Measurements from ENCODE around the gene MYL12A.

Gene MYL12A

DNA sequence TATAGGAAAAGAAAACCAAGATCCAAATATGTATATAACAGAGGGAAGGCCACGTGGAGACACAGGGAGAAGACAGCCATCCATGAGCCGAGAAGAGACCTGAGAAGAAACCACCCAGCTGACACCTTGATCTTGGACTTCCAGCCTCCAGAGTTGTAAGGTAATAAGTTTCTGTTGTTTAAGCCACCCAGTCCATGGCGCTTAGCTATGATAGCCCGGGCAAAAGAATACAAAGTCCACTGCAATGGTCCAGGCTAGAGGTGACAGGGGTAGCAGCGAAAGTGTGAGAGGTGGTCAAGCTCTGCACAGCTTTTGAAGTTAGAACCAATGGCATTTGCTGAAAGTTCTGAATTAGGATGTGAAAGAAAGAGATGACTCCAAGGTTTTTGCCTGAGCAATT, 30.6 kb upstream of the MYL12A start:
- H3K23ac ChIP-seq (ENCODE audit: low read length) = no peak overlapping the region
- H2BK5ac ChIP-seq (ENCODE audit: low read length) = no peak overlapping the region
- no peak overlapping the region for H4K8ac ChIP-seq (ENCODE audit: low read depth, low read length)
- WGBS (ENCODE audit: extremely low coverage, insufficient coverage, low lambda C conversion rate) = no CpG with 5 or more reads among the region's 5 CpGs
- no peak overlapping the region for H2AK5ac ChIP-seq (ENCODE audit: low read length)
- no peaks in the 10 kb centered on the region for H3K27me3 ChIP-seq (ENCODE audit: insufficient read depth, low read length, poor library complexity)
- no peaks in the 10 kb centered on the region for H3K79me1 ChIP-seq (ENCODE audit: low read length)
- no peaks in the 10 kb centered on the region for H3K4me1 ChIP-seq (ENCODE audit: control insufficient read depth, low read depth, low read length)
- no peak for DNase-seq
- no peak overlapping the region for H2BK120ac ChIP-seq (ENCODE audit: low read depth, low read length)
- no peak overlapping the region for H3K9ac ChIP-seq (ENCODE audit: low read length)
- H3K56ac ChIP-seq (ENCODE audit: low read length) = no peak overlapping the region
- no peak overlapping the region for H3K27ac ChIP-seq (ENCODE audit: low read depth, low read length)
- no peak overlapping the region for H3K4ac ChIP-seq (ENCODE audit: low read depth, low read length)
- no peaks in the 10 kb centered on the region for H3K79me2 ChIP-seq (ENCODE audit: control insufficient read depth, insufficient read depth, low read length)
- no peak overlapping the region for H2BK15ac ChIP-seq (replicated peaks; ENCODE audit: low read depth)
- no peak overlapping the region for H3K4me3 ChIP-seq (ENCODE audit: low read length)
- H4K5ac ChIP-seq (ENCODE audit: low read length) = no peak overlapping the region
- no peaks in the 10 kb centered on the region for H3K36me3 ChIP-seq (ENCODE audit: control insufficient read depth, insufficient read depth, low read length)
- no peak overlapping the region for H3K4me2 ChIP-seq (ENCODE audit: low read length)
- no peak overlapping the region for H3K18ac ChIP-seq (ENCODE audit: low read length)

DNA sequence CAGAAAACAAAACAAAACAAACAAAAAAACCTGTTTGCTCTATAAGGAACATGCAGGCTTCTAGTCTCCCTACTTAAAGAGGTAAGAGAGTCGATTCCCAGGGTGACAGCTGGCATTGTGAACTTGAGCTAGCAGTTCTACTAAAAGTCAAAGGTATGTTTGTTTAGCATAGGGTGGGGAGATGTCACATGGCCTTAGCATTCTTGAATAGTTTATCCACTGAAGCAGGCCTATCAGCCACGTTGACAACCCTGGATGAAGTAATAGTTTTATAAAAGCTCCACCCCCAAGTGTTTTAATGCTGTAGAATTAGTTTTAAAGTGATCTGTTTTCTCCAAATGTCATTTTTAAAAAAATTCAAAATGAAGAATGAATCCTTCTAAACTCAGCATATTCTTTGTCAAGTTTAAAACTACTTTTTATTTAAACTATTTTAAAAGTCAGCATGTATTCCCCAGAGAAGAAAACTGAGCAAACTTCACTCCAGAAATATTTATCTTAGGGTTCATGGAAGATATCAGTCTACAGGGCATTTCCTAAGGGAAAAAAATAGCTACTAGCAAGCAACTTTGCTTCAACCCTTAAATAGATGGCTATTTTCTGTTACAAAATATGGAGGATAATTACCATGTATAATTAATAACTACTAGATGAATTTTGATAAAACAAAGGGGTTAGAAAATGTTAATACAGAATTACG, 29.5 kb upstream of the MYL12A start:
- Histone ChIP-seq H3K4ac (ENCODE audit: low read depth, low read length) (no peak overlapping the region), H3K27ac (ENCODE audit: low read depth, low read length) (no peak overlapping the region), H3K27me3 (ENCODE audit: insufficient read depth, low read length, poor library complexity) (no peaks in the 10 kb centered on the region), H4K5ac (ENCODE audit: low read length) (no peak overlapping the region), H3K4me1 (ENCODE audit: control insufficient read depth, low read depth, low read length) (no peaks in the 10 kb centered on the region), H3K36me3 (ENCODE audit: control insufficient read depth, insufficient read depth, low read length) (no peaks in the 10 kb centered on the region), H3K56ac (ENCODE audit: low read length) (no peak overlapping the region), H3K79me1 (ENCODE audit: low read length) (no peaks in the 10 kb centered on the region), H3K23ac (ENCODE audit: low read length) (no peak overlapping the region), H2BK5ac (ENCODE audit: low read length) (no peak overlapping the region), H3K4me2 (ENCODE audit: low read length) (no peak overlapping the region), H4K8ac (ENCODE audit: low read depth, low read length) (no peak overlapping the region), H3K9ac (ENCODE audit: low read length) (no peak overlapping the region), H2BK120ac (ENCODE audit: low read depth, low read length) (no peak overlapping the region), H2AK5ac (ENCODE audit: low read length) (no peak overlapping the region), H3K79me2 (ENCODE audit: control insufficient read depth, insufficient read depth, low read length) (no peaks in the 10 kb centered on the region), H2BK15ac (replicated peaks; ENCODE audit: low read depth) (no peak overlapping the region), H3K18ac (ENCODE audit: low read length) (no peak overlapping the region), H3K4me3 (ENCODE audit: low read length) (no peak overlapping the region)
- peak; percentile 84 for DNase-seq
- no CpG with 5 or more reads among the region's 3 CpGs for WGBS (ENCODE audit: extremely low coverage, insufficient coverage, low lambda C conversion rate)

DNA sequence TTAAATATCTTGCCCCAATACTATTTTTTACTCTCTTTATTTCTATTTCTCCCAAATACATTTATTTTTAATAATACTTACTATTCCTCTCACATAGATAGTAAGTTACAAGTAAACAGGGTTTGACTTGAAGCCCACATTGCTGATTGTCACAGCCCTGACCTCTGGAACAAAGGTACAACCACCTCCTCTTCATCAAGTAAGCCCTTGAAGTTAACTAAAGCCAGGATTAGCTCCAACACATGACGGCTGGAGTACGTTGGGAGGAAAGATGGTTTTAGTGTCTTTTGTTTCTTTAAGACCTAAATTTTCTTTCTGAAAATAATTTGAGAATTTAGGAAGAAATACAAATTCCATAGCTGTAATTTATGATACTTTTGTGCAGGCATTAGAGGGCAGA, 28.8 kb upstream of the MYL12A start:
- Histone ChIP-seq H2BK120ac (ENCODE audit: low read depth, low read length) (no peak overlapping the region), H3K4me2 (ENCODE audit: low read length) (no peak overlapping the region), H3K4ac (ENCODE audit: low read depth, low read length) (no peak overlapping the region), H3K18ac (ENCODE audit: low read length) (no peak overlapping the region), H2BK5ac (ENCODE audit: low read length) (no peak overlapping the region), H3K79me1 (ENCODE audit: low read length) (no peaks in the 10 kb centered on the region), H4K5ac (ENCODE audit: low read length) (no peak overlapping the region), H3K27ac (ENCODE audit: low read depth, low read length) (no peak overlapping the region), H4K8ac (ENCODE audit: low read depth, low read length) (no peak overlapping the region), H3K23ac (ENCODE audit: low read length) (no peak overlapping the region), H3K4me1 (ENCODE audit: control insufficient read depth, low read depth, low read length) (no peaks in the 10 kb centered on the region), H3K79me2 (ENCODE audit: control insufficient read depth, insufficient read depth, low read length) (no peaks in the 10 kb centered on the region), H3K56ac (ENCODE audit: low read length) (no peak overlapping the region), H3K4me3 (ENCODE audit: low read length) (no peak overlapping the region), H2AK5ac (ENCODE audit: low read length) (no peak overlapping the region), H3K27me3 (ENCODE audit: insufficient read depth, low read length, poor library complexity) (no peaks in the 10 kb centered on the region), H3K36me3 (ENCODE audit: control insufficient read depth, insufficient read depth, low read length) (no peaks in the 10 kb centered on the region), H2BK15ac (replicated peaks; ENCODE audit: low read depth) (no peak overlapping the region), H3K9ac (ENCODE audit: low read length) (no peak overlapping the region)
- DNase-seq = no peak
- WGBS (ENCODE audit: extremely low coverage, insufficient coverage, low lambda C conversion rate) = no CpG with 5 or more reads among the region's 2 CpGs

DNA sequence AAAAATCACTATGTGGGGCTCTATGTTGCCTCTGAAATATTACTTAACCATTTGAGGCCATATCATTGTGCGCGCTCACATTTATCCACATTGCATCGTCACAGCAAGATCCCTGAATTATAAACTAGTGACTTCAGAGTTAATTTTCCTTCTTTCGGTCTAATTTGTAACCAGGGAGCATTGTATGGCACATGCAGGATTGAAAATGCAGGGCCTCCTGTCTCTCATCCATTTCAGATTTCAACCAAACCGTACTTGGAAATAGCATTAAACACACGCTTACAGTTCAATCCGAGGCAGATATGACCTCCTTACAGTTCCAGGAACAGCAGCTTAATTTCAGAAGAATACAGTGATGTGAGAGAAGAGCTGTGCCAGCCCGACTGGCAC, 28.4 kb upstream of the MYL12A start:
- Histone ChIP-seq H3K79me2 (ENCODE audit: control insufficient read depth, insufficient read depth, low read length) (no peaks in the 10 kb centered on the region), H3K79me1 (ENCODE audit: low read length) (no peaks in the 10 kb centered on the region), H4K8ac (ENCODE audit: low read depth, low read length) (no peak overlapping the region), H3K27me3 (ENCODE audit: insufficient read depth, low read length, poor library complexity) (no peaks in the 10 kb centered on the region), H2AK5ac (ENCODE audit: low read length) (no peak overlapping the region), H2BK120ac (ENCODE audit: low read depth, low read length) (no peak overlapping the region), H3K27ac (ENCODE audit: low read depth, low read length) (no peak overlapping the region), H3K9ac (ENCODE audit: low read length) (no peak overlapping the region), H3K4ac (ENCODE audit: low read depth, low read length) (no peak overlapping the region), H3K4me3 (ENCODE audit: low read length) (no peak overlapping the region), H3K56ac (ENCODE audit: low read length) (no peak overlapping the region), H3K4me2 (ENCODE audit: low read length) (no peak overlapping the region), H4K5ac (ENCODE audit: low read length) (no peak overlapping the region), H3K36me3 (ENCODE audit: control insufficient read depth, insufficient read depth, low read length) (no peaks in the 10 kb centered on the region), H3K4me1 (ENCODE audit: control insufficient read depth, low read depth, low read length) (no peaks in the 10 kb centered on the region), H2BK15ac (replicated peaks; ENCODE audit: low read depth) (no peak overlapping the region), H3K23ac (ENCODE audit: low read length) (no peak overlapping the region), H3K18ac (ENCODE audit: low read length) (peak overlapping the region; percentile 9), H2BK5ac (ENCODE audit: low read length) (no peak overlapping the region)
- no CpG with 5 or more reads among the region's 8 CpGs for WGBS (ENCODE audit: extremely low coverage, insufficient coverage, low lambda C conversion rate)
- no peak for DNase-seq

DNA sequence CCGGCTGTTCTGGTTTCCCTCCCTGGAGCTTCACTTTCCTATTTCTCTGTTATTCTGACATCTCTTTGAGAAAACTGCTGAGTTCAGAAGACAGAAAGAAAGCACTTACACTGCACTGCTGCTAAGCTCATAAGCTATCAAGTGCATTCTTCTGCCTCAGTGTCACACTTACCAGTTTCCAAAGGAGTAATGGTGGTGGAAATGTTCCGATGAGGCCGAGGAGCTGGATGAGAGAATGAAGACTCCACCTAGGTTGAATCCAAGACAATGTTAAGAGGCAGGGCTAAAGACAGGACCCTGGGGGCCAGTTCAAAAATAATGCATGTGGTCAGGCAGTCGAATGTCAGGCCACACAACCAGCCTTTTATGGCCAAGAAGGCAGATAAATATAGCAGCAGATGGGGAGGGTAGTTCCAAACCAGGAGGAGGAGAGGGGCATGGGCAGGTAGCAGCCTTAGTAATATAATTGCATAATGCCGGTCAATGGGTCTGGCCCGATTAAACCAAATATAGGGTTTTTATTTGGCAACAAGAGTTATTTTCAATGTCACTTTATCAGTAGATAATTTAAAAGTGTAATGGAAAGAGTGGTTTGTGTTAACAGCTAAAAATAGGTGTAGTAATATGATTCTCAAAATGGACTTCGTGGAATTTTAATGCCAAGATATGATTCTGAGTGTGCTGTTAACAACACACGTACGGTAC, 27.8 kb upstream of the MYL12A start, which contains the start of gene MYOM1:
Gene MYOM1, minus strand, starts transcription at position 338 of the 705 bp plus-strand sequence. CDS start 4,745 bp downstream, outside the sequence.
- H3K18ac ChIP-seq (ENCODE audit: low read length) = peak within 1 kb of the TSS; percentile 9
- H4K5ac ChIP-seq (ENCODE audit: low read length) = no peak within 1 kb of the TSS
- H3K27me3 ChIP-seq (ENCODE audit: insufficient read depth, low read length, poor library complexity) = no peaks in the 10 kb centered on the region
- H2BK120ac ChIP-seq (ENCODE audit: low read depth, low read length) = no peak within 1 kb of the TSS
- H3K27ac ChIP-seq (ENCODE audit: low read depth, low read length) = no peak within 1 kb of the TSS
- H4K8ac ChIP-seq (ENCODE audit: low read depth, low read length) = no peak within 1 kb of the TSS
- H2BK15ac ChIP-seq (replicated peaks; ENCODE audit: low read depth) = no peak within 1 kb of the TSS
- no peak within 1 kb of the TSS for H2AK5ac ChIP-seq (ENCODE audit: low read length)
- H3K4me1 ChIP-seq (ENCODE audit: control insufficient read depth, low read depth, low read length) = no peaks in the 10 kb centered on the region
- 100% methylated on average over 1 of the region's 9 CpGs for WGBS (ENCODE audit: extremely low coverage, insufficient coverage, low lambda C conversion rate)
- no peak within 1 kb of the TSS for H3K23ac ChIP-seq (ENCODE audit: low read length)
- no peak within 1 kb of the TSS for H3K9ac ChIP-seq (ENCODE audit: low read length)
- no peaks in the 10 kb centered on the region for H3K79me2 ChIP-seq (ENCODE audit: control insufficient read depth, insufficient read depth, low read length)
- peak; percentile 10 for DNase-seq
- H3K79me1 ChIP-seq (ENCODE audit: low read length) = no peaks in the 10 kb centered on the region
- no peak within 1 kb of the TSS for H3K4me2 ChIP-seq (ENCODE audit: low read length)
- H3K36me3 ChIP-seq (ENCODE audit: control insufficient read depth, insufficient read depth, low read length) = no peaks in the 10 kb centered on the region
- H2BK5ac ChIP-seq (ENCODE audit: low read length) = peak within 1 kb of the TSS; percentile 58
- peak within 1 kb of the TSS; percentile 35 for H3K56ac ChIP-seq (ENCODE audit: low read length)
- no peak within 1 kb of the TSS for H3K4me3 ChIP-seq (ENCODE audit: low read length)
- no peak within 1 kb of the TSS for H3K4ac ChIP-seq (ENCODE audit: low read depth, low read length)
